Measurements from ENCODE around the gene XKR7. TPM values are rescaled to one million over a fixed set of nuclear protein-coding genes. Genes with fewer than 3 reads are reported as not detected.

XKR7 gene
- total and polyA plus RNA-seq, 4 donors, result 0.02 to 0.12 (median 0.05) TPM

GRCh38 chr20:31953556-31954148, 14.3 kb upstream of the XKR7 start:
- Histone ChIP-seq H3K9me3 (ENCODE audit: control insufficient read depth in 4 of 4, insufficient read depth in 3 of 4, low read length in 3 of 4) (no peaks in the 10 kb centered on the region), H3K27ac (ENCODE audit: low read depth in 1 of 2, low read length in 1 of 2) (no peak overlapping the region), H3K4me1 (ENCODE audit: control insufficient read depth in 5 of 5, insufficient read depth in 5 of 5, low read length in 5 of 5) (peaks cover 6 to 15% (median 12%) of the 10 kb centered on the region in 5 donors), H3K36me3 (ENCODE audit: control insufficient read depth in 4 of 4, insufficient read depth in 4 of 4, low read length in 4 of 4) (peaks cover 0 to 14% (median 11%) of the 10 kb centered on the region in 4 donors), H3K4me3 (no peak overlapping the region), H3K9ac (ENCODE audit: insufficient read depth in 1 of 2, low read length in 2 of 2) (no peak overlapping the region), H3K27me3 (ENCODE audit: control insufficient read depth in 3 of 3, insufficient read depth in 3 of 3, low read length in 2 of 3) (no peaks in the 10 kb centered on the region)
- WGBS, 2 donors, result 83 to 91% methylated on average over 6 of the region's 6 CpGs
- no peak for TF ChIP-seq CTCF (IDR thresholded peaks at IDR 0.05; ENCODE audit: control extremely low read depth, extremely low read depth)
- ATAC-seq (ENCODE audit: insufficient read depth, low FRiP score) (no peak), DNase-seq (no peak)

GRCh38 chr20:31954500-31954899, 13.5 kb upstream of the XKR7 start:
- ATAC-seq (ENCODE audit: insufficient read depth, low FRiP score) (no peak), DNase-seq (no peak)
- H3K4me1 ChIP-seq (ENCODE audit: control insufficient read depth in 5 of 5, insufficient read depth in 5 of 5, low read length in 5 of 5), result peaks cover 6 to 15% (median 12%) of the 10 kb centered on the region in 5 donors
- no peak overlapping the region for H3K9ac ChIP-seq (ENCODE audit: insufficient read depth in 1 of 2, low read length in 2 of 2)
- H3K27ac ChIP-seq (ENCODE audit: low read depth in 1 of 2, low read length in 1 of 2), result no peak overlapping the region
- no peaks in the 10 kb centered on the region for H3K27me3 ChIP-seq (ENCODE audit: control insufficient read depth in 3 of 3, insufficient read depth in 3 of 3, low read length in 2 of 3)
- H3K9me3 ChIP-seq (ENCODE audit: control insufficient read depth in 4 of 4, insufficient read depth in 3 of 4, low read length in 3 of 4), result no peaks in the 10 kb centered on the region
- 68 to 87% methylated on average over 1 of the region's 1 CpG for WGBS, 2 donors
- no peak for TF ChIP-seq CTCF (IDR thresholded peaks at IDR 0.05; ENCODE audit: control extremely low read depth, extremely low read depth)
- peaks cover 0 to 8% (median 6%) of the 10 kb centered on the region in 4 donors for H3K36me3 ChIP-seq (ENCODE audit: control insufficient read depth in 4 of 4, insufficient read depth in 4 of 4, low read length in 4 of 4)
- no peak overlapping the region for H3K4me3 ChIP-seq

- no peaks in the 10 kb centered on the region for H3K4me1 ChIP-seq (ENCODE audit: control insufficient read depth in 5 of 5, insufficient read depth in 5 of 5, low read length in 5 of 5)
- no peak overlapping the region for H3K4me3 ChIP-seq
- WGBS, 2 donors, result 50 to 61% methylated on average over 10 to 11 of the region's 11 CpGs
- no peak overlapping the region for H3K27ac ChIP-seq (ENCODE audit: low read depth in 1 of 2, low read length in 1 of 2)
- TF ChIP-seq CTCF (IDR thresholded peaks at IDR 0.05; ENCODE audit: control extremely low read depth, extremely low read depth), result no peak
- ATAC-seq (ENCODE audit: insufficient read depth, low FRiP score), result no peak
- H3K9ac ChIP-seq (ENCODE audit: insufficient read depth in 1 of 2, low read length in 2 of 2), result no peak overlapping the region
- DNase-seq, result no peak
- H3K9me3 ChIP-seq (ENCODE audit: control insufficient read depth in 4 of 4, insufficient read depth in 3 of 4, low read length in 3 of 4), result no peaks in the 10 kb centered on the region
- H3K27me3 ChIP-seq (ENCODE audit: control insufficient read depth in 3 of 3, insufficient read depth in 3 of 3, low read length in 2 of 3), result no peaks in the 10 kb centered on the region
- no peaks in the 10 kb centered on the region for H3K36me3 ChIP-seq (ENCODE audit: control insufficient read depth in 4 of 4, insufficient read depth in 4 of 4, low read length in 4 of 4)
These were observed 11.1 kb upstream of the XKR7 start for GRCh38 chr20:31956556-31957526.

Measured in lung (tissue), 12 donors.